Epithelial cell of proximal tubule (primary cell): ENCODE measurements around the gene COL11A2. TPM values are rescaled to one million over a fixed set of nuclear protein-coding genes. Genes with fewer than 3 reads are reported as not detected.

Experiments
- DNase-seq: peaks from one replicate; pipeline ENCODE4 v3.0.0-alpha.2; 2011; ENCODE audit warnings: low read depth
- H3K4me3 ChIP-seq: 2 replicates; pipeline ENCODE4 v1.5.1; 2011; ENCODE audit warnings: low read depth, mild to moderate bottlenecking, low read length
- CTCF ChIP-seq: conservative IDR thresholded peaks from 2 replicates; pipeline ENCODE4 v1.5.1; 2012; ENCODE audit warnings: low read depth, mild to moderate bottlenecking, low read length
- total RNA-seq: library from RNA; depleted of rRNA; stranded (reverse); fragments of >200 nt; gene quantifications from 2 replicates; pipeline ENCODE4 v1.2.3, GENCODE V29; 2015

COL11A2 gene
- total RNA-seq, 1 donor from 2014 or later = 0.06 TPM

DNA sequence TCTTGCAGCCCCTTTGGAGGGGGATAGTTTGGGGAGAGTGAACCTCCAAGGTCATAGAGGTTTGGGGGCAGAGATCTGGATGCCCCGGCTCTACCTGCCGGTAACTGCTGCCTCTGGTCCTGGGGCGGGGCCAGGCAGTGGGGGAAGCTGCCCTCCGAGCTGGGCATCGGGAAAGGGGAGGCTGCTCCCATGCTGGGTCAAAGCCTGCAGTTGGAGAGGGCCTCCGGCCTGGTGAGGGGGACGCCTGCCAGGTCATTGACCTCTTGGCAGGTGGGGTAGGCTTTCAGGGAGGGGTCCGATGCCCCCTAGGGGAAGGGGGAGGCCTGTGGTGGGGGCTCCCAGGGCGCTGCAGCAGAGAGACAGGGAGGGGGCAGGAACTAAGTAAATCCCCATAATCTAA lies 7.1 kb downstream of the COL11A2 start:
- H3K4me3 ChIP-seq = no peak overlapping the region
- DNase-seq = no peak
- TF ChIP-seq CTCF = no peak

DNA sequence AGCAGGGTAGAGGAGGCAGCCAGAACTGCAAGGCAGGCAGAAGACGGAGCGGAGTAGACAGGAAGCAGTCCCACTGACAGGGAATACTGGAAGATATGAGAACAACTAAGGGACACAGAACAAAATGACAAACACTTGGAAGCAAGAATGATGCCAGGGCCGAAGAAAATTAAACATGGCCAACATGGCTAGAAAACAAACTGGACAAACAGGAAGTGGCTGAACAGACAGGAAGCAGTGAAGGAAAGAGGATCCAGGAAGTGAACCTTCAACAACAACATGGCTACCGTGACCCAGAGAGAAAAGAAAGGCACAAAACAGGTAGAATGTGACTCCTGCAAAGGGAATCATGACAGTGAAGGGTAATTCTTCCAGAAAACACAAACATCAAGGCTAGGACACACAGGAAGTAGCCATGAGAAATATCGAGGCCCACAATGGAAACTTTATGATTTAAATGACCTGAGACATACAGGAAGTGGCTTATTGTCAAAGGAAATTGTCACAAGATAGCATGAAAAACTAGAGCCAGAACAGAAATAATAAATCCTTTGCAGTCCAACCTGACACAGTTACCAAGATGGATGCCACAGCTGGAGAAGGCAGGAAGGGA lies 9.1 kb downstream of the COL11A2 start:
- no peak for TF ChIP-seq CTCF
- DNase-seq = no peak
- no peak overlapping the region for H3K4me3 ChIP-seq

DNA sequence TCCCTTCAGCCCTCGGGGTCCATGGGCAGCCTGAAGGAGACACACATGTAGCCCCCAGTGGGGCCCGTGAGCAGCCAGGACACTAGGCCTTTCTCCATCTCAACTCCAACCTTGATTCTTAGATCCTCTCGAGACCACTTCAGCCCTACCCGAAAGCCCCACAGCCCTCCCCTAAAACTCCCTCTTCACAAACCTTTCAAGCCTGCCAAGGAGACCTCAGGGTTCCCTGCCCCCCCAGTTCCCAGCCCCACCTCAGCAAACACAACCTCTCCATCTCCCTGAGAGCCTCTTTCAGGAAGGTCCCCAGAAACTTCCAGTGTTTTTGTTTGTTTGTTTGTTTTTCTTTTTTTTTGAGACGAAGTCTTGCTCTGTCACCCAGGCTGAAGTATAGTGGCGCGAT lies 11.1 kb downstream of the COL11A2 start:
- no peak overlapping the region for H3K4me3 ChIP-seq

DNA sequence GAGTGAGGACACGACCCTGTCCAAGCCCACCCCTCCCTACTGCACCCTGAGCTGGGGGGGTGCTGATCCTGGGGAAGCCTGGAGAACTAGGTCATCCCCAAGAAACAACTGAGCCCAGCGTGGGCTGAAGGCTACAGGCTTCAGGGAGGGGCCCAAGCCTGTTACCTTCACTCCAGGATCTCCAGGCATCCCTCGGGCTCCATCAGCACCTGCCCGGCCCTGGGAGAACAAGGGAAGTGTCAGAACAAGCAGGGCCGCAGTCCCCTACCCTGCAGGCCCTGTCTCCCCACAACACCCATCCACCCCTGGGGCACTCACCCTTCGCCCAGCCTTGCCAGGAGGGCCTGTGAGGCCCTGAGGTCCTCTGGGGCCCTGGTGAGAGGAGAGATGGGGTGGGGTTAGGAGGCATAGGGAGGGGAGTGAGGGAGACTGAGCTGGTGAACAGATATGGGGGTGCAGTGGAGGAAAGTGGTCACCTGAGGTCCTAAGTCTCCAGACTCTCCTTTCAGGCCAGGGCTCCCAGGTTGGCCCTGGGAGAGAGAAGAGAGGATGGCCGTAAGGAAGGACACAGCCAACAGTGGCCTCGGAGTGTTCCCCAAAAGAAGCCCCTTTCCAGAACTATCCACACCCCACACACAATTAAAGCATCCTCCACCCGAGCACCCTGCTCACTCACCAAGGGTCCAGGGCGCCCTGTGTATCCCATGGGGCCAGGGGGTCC lies 13.4 kb downstream of the COL11A2 start:
- no peak for TF ChIP-seq CTCF
- DNase-seq = no peak
- H3K4me3 ChIP-seq = no peak overlapping the region

More for the DNA sequence above, 11.1 kb downstream of the COL11A2 start:
- DNase-seq = no peak
- TF ChIP-seq CTCF = no peak

GRCh38 chr6:33177552-33178446 lies 14.5 kb downstream of the COL11A2 start:
- no peak for DNase-seq
- H3K4me3 ChIP-seq = no peak overlapping the region
- no peak for TF ChIP-seq CTCF

GRCh38 chr6:33176906-33177305 lies 15.4 kb downstream of the COL11A2 start:
- DNase-seq = no peak
- no peak overlapping the region for H3K4me3 ChIP-seq
- TF ChIP-seq CTCF = no peak
